Measurements from ENCODE around the gene SMYD3.
"Not testable (repeated sequence)": the region's sequence is repeated elsewhere in the genome, so short reads cannot be mapped to it uniquely, and the experiment has no call there.

Gene SMYD3

GRCh38 chr1:245948786-245949185 lies 558.3 kb downstream of the SMYD3 start:
- Histone ChIP-seq H3K9me3 (ENCODE audit: insufficient read depth, low read length) (no peaks in the 10 kb centered on the region), H3K4me2 (ENCODE audit: low read depth, low read length, poor library complexity, severe bottlenecking) (no peak overlapping the region), H3K9me2 (replicated peaks; ENCODE audit: insufficient read depth, low read length) (no peaks in the 10 kb centered on the region), H3F3A (ENCODE audit: insufficient read depth) (peaks cover 7% of the 10 kb centered on the region; the same call in 1 of the 2 replicates), H4K20me1 (ENCODE audit: low read depth, low read length) (no peaks in the 10 kb centered on the region), H3K27ac (ENCODE audit: low read depth, low read length) (no peak overlapping the region), H3K4me3 (ENCODE audit: insufficient read depth, low read length, poor library complexity, severe bottlenecking) (no peak overlapping the region), H2AFZ (ENCODE audit: low read depth, low read length, severe bottlenecking) (no peak overlapping the region), H3K79me2 (ENCODE audit: insufficient read depth, low read length) (no peaks in the 10 kb centered on the region), H3K27me3 (ENCODE audit: low read length) (no peaks in the 10 kb centered on the region), H3K36me3 (ENCODE audit: low read length) (no peaks in the 10 kb centered on the region), H3K9ac (ENCODE audit: low read length) (no peak overlapping the region)
- TF ChIP-seq CTCF (IDR thresholded peaks at IDR 0.05; ENCODE audit: insufficient read depth, low read length, poor library complexity, severe bottlenecking) (no peak), EZH2phosphoT487 (conservative IDR thresholded peaks at IDR 0.05; ENCODE audit: low read length) (no peak)

GRCh38 chr1:245946905-245947304 lies 560.2 kb downstream of the SMYD3 start:
- Histone ChIP-seq H3K9me3 (ENCODE audit: insufficient read depth, low read length) (no peaks in the 10 kb centered on the region), H3K79me2 (ENCODE audit: insufficient read depth, low read length) (no peaks in the 10 kb centered on the region), H3K27ac (ENCODE audit: low read depth, low read length) (no peak overlapping the region), H2AFZ (ENCODE audit: low read depth, low read length, severe bottlenecking) (no peak overlapping the region), H3K4me2 (ENCODE audit: low read depth, low read length, poor library complexity, severe bottlenecking) (no peak overlapping the region), H3K27me3 (ENCODE audit: low read length) (no peaks in the 10 kb centered on the region), H4K20me1 (ENCODE audit: low read depth, low read length) (no peaks in the 10 kb centered on the region), H3F3A (ENCODE audit: insufficient read depth) (peaks cover 4% of the 10 kb centered on the region; the same call in 1 of the 2 replicates), H3K36me3 (ENCODE audit: low read length) (no peaks in the 10 kb centered on the region), H3K4me3 (ENCODE audit: insufficient read depth, low read length, poor library complexity, severe bottlenecking) (no peak overlapping the region), H3K9ac (ENCODE audit: low read length) (no peak overlapping the region), H3K9me2 (replicated peaks; ENCODE audit: insufficient read depth, low read length) (no peaks in the 10 kb centered on the region)
- TF ChIP-seq EZH2phosphoT487 (conservative IDR thresholded peaks at IDR 0.05; ENCODE audit: low read length) (no peak), CTCF (IDR thresholded peaks at IDR 0.05; ENCODE audit: insufficient read depth, low read length, poor library complexity, severe bottlenecking) (no peak)

GRCh38 chr1:245945136-245945535 lies 561.9 kb downstream of the SMYD3 start:
- H3K79me2 ChIP-seq (ENCODE audit: insufficient read depth, low read length); H3K27ac ChIP-seq (ENCODE audit: low read depth, low read length); H3F3A ChIP-seq (ENCODE audit: insufficient read depth); H3K4me2 ChIP-seq (ENCODE audit: low read depth, low read length, poor library complexity, severe bottlenecking); H3K27me3 ChIP-seq (ENCODE audit: low read length); H3K4me3 ChIP-seq (ENCODE audit: insufficient read depth, low read length, poor library complexity, severe bottlenecking); H3K9me3 ChIP-seq (ENCODE audit: insufficient read depth, low read length); H3K9ac ChIP-seq (ENCODE audit: low read length); H3K36me3 ChIP-seq (ENCODE audit: low read length); H4K20me1 ChIP-seq (ENCODE audit: low read depth, low read length); H3K9me2 ChIP-seq (replicated peaks; ENCODE audit: insufficient read depth, low read length); H2AFZ ChIP-seq (ENCODE audit: low read depth, low read length, severe bottlenecking): not testable (repeated sequence)

- no peaks in the 10 kb centered on the region for H3K27me3 ChIP-seq (ENCODE audit: low read length)
- H4K20me1 ChIP-seq (ENCODE audit: low read depth, low read length): no peaks in the 10 kb centered on the region
- no peaks in the 10 kb centered on the region for H3K9me3 ChIP-seq (ENCODE audit: insufficient read depth, low read length)
- no peaks in the 10 kb centered on the region for H3K9me2 ChIP-seq (replicated peaks; ENCODE audit: insufficient read depth, low read length)
- H3K36me3 ChIP-seq (ENCODE audit: low read length): no peaks in the 10 kb centered on the region
- H3K4me3 ChIP-seq (ENCODE audit: insufficient read depth, low read length, poor library complexity, severe bottlenecking): no peak overlapping the region
- H3K4me2 ChIP-seq (ENCODE audit: low read depth, low read length, poor library complexity, severe bottlenecking): no peak overlapping the region
- no peaks in the 10 kb centered on the region for H3F3A ChIP-seq (ENCODE audit: insufficient read depth)
- no peaks in the 10 kb centered on the region for H3K79me2 ChIP-seq (ENCODE audit: insufficient read depth, low read length)
- TF ChIP-seq EZH2phosphoT487 (conservative IDR thresholded peaks at IDR 0.05; ENCODE audit: low read length) (no peak), CTCF (IDR thresholded peaks at IDR 0.05; ENCODE audit: insufficient read depth, low read length, poor library complexity, severe bottlenecking) (no peak)
- H2AFZ ChIP-seq (ENCODE audit: low read depth, low read length, severe bottlenecking): no peak overlapping the region
- no peak overlapping the region for H3K9ac ChIP-seq (ENCODE audit: low read length)
- no peak overlapping the region for H3K27ac ChIP-seq (ENCODE audit: low read depth, low read length)
These were observed 564.2 kb downstream of the SMYD3 start for GRCh38 chr1:245942856-245943255.

- H4K20me1 ChIP-seq (ENCODE audit: low read depth, low read length); H3K27me3 ChIP-seq (ENCODE audit: low read length); H3F3A ChIP-seq (ENCODE audit: insufficient read depth); H3K27ac ChIP-seq (ENCODE audit: low read depth, low read length); H3K9me3 ChIP-seq (ENCODE audit: insufficient read depth, low read length); H2AFZ ChIP-seq (ENCODE audit: low read depth, low read length, severe bottlenecking); H3K9me2 ChIP-seq (replicated peaks; ENCODE audit: insufficient read depth, low read length); H3K4me2 ChIP-seq (ENCODE audit: low read depth, low read length, poor library complexity, severe bottlenecking); H3K36me3 ChIP-seq (ENCODE audit: low read length); H3K79me2 ChIP-seq (ENCODE audit: insufficient read depth, low read length); H3K4me3 ChIP-seq (ENCODE audit: insufficient read depth, low read length, poor library complexity, severe bottlenecking); H3K9ac ChIP-seq (ENCODE audit: low read length): not testable (repeated sequence)
These were observed 565.3 kb downstream of the SMYD3 start for GRCh38 chr1:245941771-245942170.
